ENCODE measurements around the gene C15orf62. TPM values are rescaled to one million over a fixed set of nuclear protein-coding genes. Genes with fewer than 3 reads are reported as not detected.
A peak's percentile ranks its signal among the peaks of the same experiment; 100 is the strongest.

C15orf62 gene
- total and polyA plus RNA-seq, 8 donors = 0.06 to 0.46 (median 0.16) TPM; not detected in 1

DNA sequence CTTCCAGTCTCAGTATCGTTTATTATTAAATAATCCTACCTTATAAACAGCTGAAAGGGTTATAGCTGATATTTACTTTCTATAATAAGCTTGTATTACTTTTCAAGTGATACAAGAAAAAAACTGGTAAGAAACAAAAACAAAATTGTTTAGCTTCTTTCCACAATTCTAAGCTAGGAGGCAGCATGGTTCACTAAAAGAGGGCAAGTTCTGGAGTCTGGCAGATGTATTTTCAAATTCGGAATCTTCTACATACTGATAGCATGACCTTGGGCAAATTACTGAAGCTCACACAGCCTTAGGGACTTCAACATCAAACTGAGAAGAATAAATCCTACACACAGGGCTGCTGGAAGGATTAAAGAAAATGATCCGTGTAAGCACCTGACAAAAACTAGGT is 15.4 kb downstream of the C15orf62 start:
- Histone ChIP-seq H3K4me3 (no peak overlapping the region), H3K27ac (peak overlapping the region; percentile 24 to 92 (median 62)), H3K4me1 (peaks cover 31 to 39% (median 34%) of the 10 kb centered on the region in 3 donors), H3K36me3 (no peaks in the 10 kb centered on the region), H3K9me3 (no peaks in the 10 kb centered on the region), H3K27me3 (no peaks in the 10 kb centered on the region)
- TF ChIP-seq, protein P1, sequence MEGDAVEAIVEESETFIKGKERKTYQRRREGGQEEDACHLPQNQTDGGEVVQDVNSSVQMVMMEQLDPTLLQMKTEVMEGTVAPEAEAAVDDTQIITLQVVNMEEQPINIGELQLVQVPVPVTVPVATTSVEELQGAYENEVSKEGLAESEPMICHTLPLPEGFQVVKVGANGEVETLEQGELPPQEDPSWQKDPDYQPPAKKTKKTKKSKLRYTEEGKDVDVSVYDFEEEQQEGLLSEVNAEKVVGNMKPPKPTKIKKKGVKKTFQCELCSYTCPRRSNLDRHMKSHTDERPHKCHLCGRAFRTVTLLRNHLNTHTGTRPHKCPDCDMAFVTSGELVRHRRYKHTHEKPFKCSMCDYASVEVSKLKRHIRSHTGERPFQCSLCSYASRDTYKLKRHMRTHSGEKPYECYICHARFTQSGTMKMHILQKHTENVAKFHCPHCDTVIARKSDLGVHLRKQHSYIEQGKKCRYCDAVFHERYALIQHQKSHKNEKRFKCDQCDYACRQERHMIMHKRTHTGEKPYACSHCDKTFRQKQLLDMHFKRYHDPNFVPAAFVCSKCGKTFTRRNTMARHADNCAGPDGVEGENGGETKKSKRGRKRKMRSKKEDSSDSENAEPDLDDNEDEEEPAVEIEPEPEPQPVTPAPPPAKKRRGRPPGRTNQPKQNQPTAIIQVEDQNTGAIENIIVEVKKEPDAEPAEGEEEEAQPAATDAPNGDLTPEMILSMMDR (IDR thresholded peaks at IDR 0.05) = no peak
- ATAC-seq (peak in 1 of 4 donors; percentile 13), DNase-seq (no peak), FAIRE-seq (no peak)
- intact Hi-C loops (cut with DNase I) = no loop called here
- 49 to 51% methylated on average over 3 of the region's 3 CpGs for WGBS, 2 donors

DNA sequence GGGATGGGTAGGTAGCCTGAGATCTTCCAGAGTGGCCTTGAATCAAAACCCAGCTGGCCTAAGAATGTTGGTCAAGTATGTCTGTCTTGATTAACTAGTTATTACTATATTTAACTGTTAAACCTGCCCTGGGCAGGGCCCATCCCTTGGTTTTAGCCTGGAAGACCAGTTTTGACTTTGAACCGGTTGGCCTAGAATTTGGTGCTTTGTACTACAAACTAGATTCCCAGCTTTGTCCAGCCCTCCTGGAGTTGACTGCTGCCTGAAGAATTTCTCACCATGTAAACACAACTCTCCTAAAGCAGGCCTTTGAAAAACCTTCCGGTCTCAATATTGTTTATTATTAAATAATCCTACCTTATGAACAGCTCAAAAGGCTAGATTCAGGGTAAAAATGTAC is 16.0 kb downstream of the C15orf62 start:
- Histone ChIP-seq H3K27me3 (no peaks in the 10 kb centered on the region), H3K4me1 (peaks cover 31 to 45% (median 34%) of the 10 kb centered on the region in 3 donors), H3K4me3 (no peak overlapping the region), H3K9me3 (no peaks in the 10 kb centered on the region), H3K27ac (peak overlapping the region; percentile 24 to 92 (median 62)), H3K36me3 (no peaks in the 10 kb centered on the region)
- no peak for DNase-seq
- no peak for ATAC-seq
- 47 to 57% methylated on average over 2 of the region's 2 CpGs for whole genome bisulfite sequencing, 2 donors
- no peak for FAIRE-seq
- TF ChIP-seq, protein P1 (IDR thresholded peaks at IDR 0.05) = no peak
- intact Hi-C loops (cut with DNase I) = no loop called here

GRCh38 chr15:40787344-40787841 is 17.6 kb downstream of the C15orf62 start:
- no peaks in the 10 kb centered on the region for H3K9me3 ChIP-seq
- TF ChIP-seq, protein P1 (IDR thresholded peaks at IDR 0.05) = no peak
- 5 to 7% methylated on average over 4 of the region's 4 CpGs for WGBS, 2 donors
- DNase-seq (peak; percentile 75 to 87 (median 83)), FAIRE-seq (no peak), ATAC-seq (peak; percentile 80 to 90 (median 86))
- H3K36me3 ChIP-seq = no peaks in the 10 kb centered on the region
- peak overlapping the region; percentile 59 to 92 (median 74) for H3K27ac ChIP-seq
- intact Hi-C loops (cut with DNase I) = no loop called here
- H3K27me3 ChIP-seq = no peaks in the 10 kb centered on the region
- no peak overlapping the region for H3K4me3 ChIP-seq
- peaks cover 31 to 50% (median 34%) of the 10 kb centered on the region in 3 donors for H3K4me1 ChIP-seq

GRCh38 chr15:40787991-40788390 is 18.2 kb downstream of the C15orf62 start:
- peak in 3 of 4 donors; percentile 10 to 19 (median 14) for ATAC-seq
- TF ChIP-seq, protein P1 (IDR thresholded peaks at IDR 0.05) = no peak
- Histone ChIP-seq H3K9me3 (no peaks in the 10 kb centered on the region), H3K4me1 (peaks cover 31 to 51% (median 34%) of the 10 kb centered on the region in 3 donors), H3K4me3 (no peak overlapping the region), H3K27ac (peak overlapping the region; percentile 59 to 92 (median 74)), H3K36me3 (no peaks in the 10 kb centered on the region), H3K27me3 (no peaks in the 10 kb centered on the region)
- intact Hi-C loops (cut with DNase I) = no loop called here
- 47 to 48% methylated on average over 6 of the region's 6 CpGs for WGBS, 2 donors
- FAIRE-seq = no peak
- peak in 1 of 6 donors; percentile 30 for DNase-seq

- Histone ChIP-seq H3K4me1 (peaks cover 34 to 62% (median 43%) of the 10 kb centered on the region in 3 donors), H3K36me3 (no peaks in the 10 kb centered on the region), H3K4me3 (no peak overlapping the region), H3K9me3 (no peaks in the 10 kb centered on the region), H3K27ac (peak overlapping the region in 3 of 4 donors; percentile 52 to 92 (median 80)), H3K27me3 (no peaks in the 10 kb centered on the region)
- TF ChIP-seq, protein P1 (IDR thresholded peaks at IDR 0.05) = no peak
- FAIRE-seq (no peak), ATAC-seq (no peak), DNase-seq (peak in 1 of 6 donors; percentile 20)
- intact Hi-C loops (cut with DNase I) = no loop called here
- WGBS, 2 donors = 86 to 92% methylated on average over 5 of the region's 5 CpGs
Measured at GRCh38 chr15:40789119-40789518, 19.3 kb downstream of the C15orf62 start.
